HepG2 (cell line): ENCODE data around the gene MLN.

Experiments
- CC2D1A ChIP-seq: sonication (generic); formaldehyde crosslinking; IDR thresholded peaks from 2 replicates; pipeline ENCODE4 v1.8.1; 2023; ENCODE audit warnings: mild to moderate bottlenecking, missing genetic modification reagents
- FOXA1 ChIP-seq, 2 experiments: fragments of 450-650 bp in 1 of 2; sonication (generic) in 1 of 2; formaldehyde crosslinking in 1 of 2; IDR thresholded peaks; 2 replicates each; pipeline versions ENCODE4 v1.4.0 to v1.6.1; 2016 to 2020; ENCODE audit warnings: missing genetic modification reagents in 1 of 2
- SRSF1 ChIP-seq: fragments of 200-400 bp; formaldehyde crosslinking; optimal IDR thresholded peaks from 2 replicates; pipeline ENCODE3; 2017; ENCODE audit warnings: mild to moderate bottlenecking, low read depth, low read length, moderate library complexity

- no peak for TF ChIP-seq SRSF1
- no peak for TF ChIP-seq FOXA1 (IDR thresholded peaks at IDR 0.05)
- peak; percentile 78 for TF ChIP-seq FOXA1 (CRISPR knock-in tag; IDR thresholded peaks at IDR 0.05)
- no peak for TF ChIP-seq CC2D1A
Observed at GRCh38 chr6:33840048-33840926, 36.5 kb upstream of the MLN start.
